B cell (primary cell): ENCODE data around the gene PGF. TPM values are rescaled to one million over a fixed set of nuclear protein-coding genes. Genes with fewer than 3 reads are reported as not detected.

ENCODE experiments used
- ATAC-seq: fragments of 200-7000 bp; cut with Tn5 transposase; one replicate; pipeline ENCODE4 v1.10.0; 2021; ENCODE audit warnings: low read depth, mild to moderate bottlenecking, moderate number of reproducible peaks, moderate library complexity
- CTCF ChIA-PET: fragments of 350-600 bp; sonication (Branson Sonifier 250); formaldehyde crosslinking; loops from one replicate; lab custom pipeline; 2021; ENCODE audit warnings: antibody characterized with exemption, inconsistent platforms; lab: Charles Lee
- POLR2A ChIA-PET: fragments of 350-600 bp; sonication (Branson Sonifier 250); formaldehyde crosslinking; loops from one replicate; lab custom pipeline; 2021; ENCODE audit warnings: antibody characterized with exemption; lab: Charles Lee
- DNase-seq: peaks from one replicate; pipeline ENCODE4 v3.0.0; 2013
- H2AFZ ChIP-seq: 2 replicates; pipeline ENCODE4 v1.6.1; 2012; ENCODE audit warnings: mild to moderate bottlenecking, low read depth, low read length; ENCODE audit not compliant: insufficient read depth, poor library complexity, severe bottlenecking
- H3K27ac ChIP-seq, 2 donors: 1 replicate in 1 of 2; 2 replicates in 1 of 2; pipeline ENCODE4 v1.5.1; 2012 to 2013; ENCODE audit warnings: low read length in 2 of 2, mild to moderate bottlenecking in 2 of 2, moderate library complexity in 1 of 2
- H3K27me3 ChIP-seq, 4 experiments: fragments of 200-600 bp in 1 of 4; sonication (generic) in 1 of 4; replicated peaks in 1 of 4; 1 replicate in 2 of 4; 2 replicates in 2 of 4; pipeline versions ENCODE4 v1.6.1 to v1.7.0; 2013 to 2016; ENCODE audit warnings: low read length in 3 of 4, mild to moderate bottlenecking in 2 of 4, mixed read lengths in 1 of 4, moderate library complexity in 1 of 4; ENCODE audit not compliant: insufficient read depth in 4 of 4, control insufficient read depth in 3 of 4; ENCODE audit errors: control extremely low read depth in 1 of 4
- H3K36me3 ChIP-seq, 2 experiments: replicated peaks in 1 of 2; 1 replicate in 1 of 2; 2 replicates in 1 of 2; pipeline versions ENCODE4 v1.6.1 to v1.7.1; 2013; ENCODE audit warnings: low read length in 1 of 2; ENCODE audit not compliant: insufficient read depth in 2 of 2, control insufficient read depth in 1 of 2; ENCODE audit errors: control extremely low read depth in 1 of 2, extremely low read depth in 1 of 2
- H3K4me1 ChIP-seq, 2 donors: fragments of 200-600 bp in 1 of 2; sonication (generic) in 1 of 2; 1 replicate in 1 of 2; 2 replicates in 1 of 2; pipeline versions ENCODE4 v1.5.1 to v1.6.1; 2013 to 2017; ENCODE audit warnings: low read length in 2 of 2; ENCODE audit not compliant: control insufficient read depth in 2 of 2, insufficient read depth in 2 of 2
- H3K4me2 ChIP-seq: replicated peaks from 2 replicates; pipeline ENCODE3; 2012; ENCODE audit warnings: mild to moderate bottlenecking, low read depth, low read length; ENCODE audit not compliant: poor library complexity, severe bottlenecking
- H3K4me3 ChIP-seq, 5 experiments: fragments of 200-600 bp in 1 of 5; sonication (generic) in 1 of 5; 1 replicate in 3 of 5; 2 replicates in 2 of 5; pipeline versions ENCODE4 v1.5.1 to v1.7.0; 2011 to 2016; ENCODE audit warnings: low read length in 4 of 5, mild to moderate bottlenecking in 4 of 5, low read depth in 2 of 5, control low read depth in 1 of 5, moderate library complexity in 1 of 5; ENCODE audit not compliant: insufficient read depth in 1 of 5; ENCODE audit errors: control extremely low read depth in 1 of 5, extremely low read depth in 1 of 5
- H3K79me2 ChIP-seq: fragments of 200-600 bp; sonication (generic); one replicate; pipeline ENCODE4 v1.6.0; 2016; ENCODE audit warnings: low read length; ENCODE audit not compliant: control insufficient read depth, insufficient read depth
- H3K9ac ChIP-seq: fragments of 200-600 bp; sonication (generic); 2 replicates; pipeline ENCODE4 v1.6.1; 2017; ENCODE audit warnings: mild to moderate bottlenecking, low read length, moderate library complexity
- H3K9me3 ChIP-seq, 3 donors: one replicate each; pipeline versions ENCODE4 v1.6.1 to v1.7.1; 2013; ENCODE audit warnings: low read length in 2 of 3; ENCODE audit not compliant: control insufficient read depth in 2 of 3, insufficient read depth in 1 of 3; ENCODE audit errors: control extremely low read depth in 1 of 3
- H4K20me1 ChIP-seq: 2 replicates; pipeline ENCODE4 v1.6.0; 2012; ENCODE audit warnings: mild to moderate bottlenecking, low read length; ENCODE audit not compliant: insufficient read depth, control insufficient read depth, poor library complexity, severe bottlenecking
- H3K27ac Mint-ChIP-seq: one replicate; pipeline ENCODE4 v1.8.0; 2021; ENCODE audit warnings: mixed read lengths
- H3K27me3 Mint-ChIP-seq: one replicate; pipeline ENCODE4 v1.8.0; 2021; ENCODE audit warnings: mixed read lengths
- H3K4me1 Mint-ChIP-seq: one replicate; pipeline ENCODE4 v1.8.0; 2021; ENCODE audit warnings: mixed read lengths
- H3K4me3 Mint-ChIP-seq: one replicate; pipeline ENCODE4 v1.8.0; 2021; ENCODE audit warnings: mixed read lengths
- H3K9me3 Mint-ChIP-seq: one replicate; pipeline ENCODE4 v1.8.0; 2022; ENCODE audit warnings: mixed read lengths; ENCODE audit not compliant: insufficient read depth
- EZH2 ChIP-seq: IDR thresholded peaks from 2 replicates; pipeline ENCODE4 v1.6.1; 2012; ENCODE audit warnings: borderline replicate concordance, low read depth, mild to moderate bottlenecking, moderate library complexity, low read length; ENCODE audit not compliant: insufficient read depth, poor library complexity, severe bottlenecking
- WGBS: methylation state at CpG from one replicate; pipeline ENCODE4 v1.1.5; 2013; ENCODE audit warnings: missing lambda C conversion rate; ENCODE audit not compliant: insufficient coverage; 5-methylcytosine and 5-hydroxymethylcytosine counted together
- intact Hi-C: fragments of 100-400 bp; cut with micrococcal nuclease; formaldehyde crosslinking; loops from one replicate; pipeline ENCODE4 v1.10.0; 2022
- polyA plus RNA-seq: library from polyadenylated mRNA; depleted of rRNA; stranded (reverse); fragments of >200 nt; gene quantifications from 2 replicates; pipeline ENCODE4 v1.2.3, GENCODE V29; 2012
- total RNA-seq, 2 donors: library from RNA; stranded (reverse); fragments of 120-200 nt in 1 of 2; gene quantifications; 1 replicate in 1 of 2; 2 replicates in 1 of 2; pipeline versions ENCODE4 v1.2.3 to v1.2.4, GENCODE V29; 2013 to 2022
- TF ChIP-seq, protein P1 (sequence below): fragments of 200-600 bp; IDR thresholded peaks from one replicate; pipeline ENCODE4 v1.8.0; 2022; ENCODE audit warnings: antibody characterized with exemption, mild to moderate bottlenecking

PGF gene
- total and polyA plus RNA-seq, 2 donors (not counting 1 experiment from before 2014, with no cell fraction given), result 0.07 to 0.47 TPM

DNA sequence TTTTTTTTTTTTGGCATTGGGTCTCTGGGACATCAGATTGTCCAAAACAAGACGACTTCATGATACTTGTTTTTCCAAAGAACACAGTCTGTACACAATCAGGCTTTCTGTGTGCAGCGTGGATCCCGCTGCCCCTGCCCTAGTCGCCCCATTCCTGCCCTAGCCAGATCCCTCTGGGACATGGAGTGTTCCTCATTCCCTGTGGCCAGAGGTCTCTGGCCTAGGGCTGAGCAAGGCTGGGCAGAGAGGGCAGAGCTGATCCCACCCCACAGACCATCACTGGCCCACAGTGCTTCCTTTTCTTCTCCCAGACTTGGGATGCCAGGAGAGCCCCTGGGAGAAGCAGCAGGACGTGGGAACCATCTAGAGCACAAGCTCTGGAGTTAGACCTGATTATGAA lies 26.4 kb upstream of the PGF start:
- ChIA-PET POLR2A (no interaction called here), CTCF (interaction anchor here (0.6 kb wide), 1 partner anchor 41 kb away, joined by 3 read pairs; no protein-coding TSS in a partner anchor)
- Histone ChIP-seq H3K9me3 (no peaks in the 10 kb centered on the region), H3K4me3 (no peak overlapping the region), H3K27ac (no peak overlapping the region), H3K4me1 (no peaks in the 10 kb centered on the region), H3K79me2 (no peaks in the 10 kb centered on the region), H3K4me2 (no peak overlapping the region), H2AFZ (no peak overlapping the region), H3K27me3 (no peaks in the 10 kb centered on the region), H4K20me1 (no peaks in the 10 kb centered on the region), H3K36me3 (no peaks in the 10 kb centered on the region), H3K9ac (no peak overlapping the region)
- no peaks in the 10 kb centered on the region for H3K9me3 Mint-ChIP-seq
- TF ChIP-seq EZH2, result no peak
- TF ChIP-seq, protein P1, sequence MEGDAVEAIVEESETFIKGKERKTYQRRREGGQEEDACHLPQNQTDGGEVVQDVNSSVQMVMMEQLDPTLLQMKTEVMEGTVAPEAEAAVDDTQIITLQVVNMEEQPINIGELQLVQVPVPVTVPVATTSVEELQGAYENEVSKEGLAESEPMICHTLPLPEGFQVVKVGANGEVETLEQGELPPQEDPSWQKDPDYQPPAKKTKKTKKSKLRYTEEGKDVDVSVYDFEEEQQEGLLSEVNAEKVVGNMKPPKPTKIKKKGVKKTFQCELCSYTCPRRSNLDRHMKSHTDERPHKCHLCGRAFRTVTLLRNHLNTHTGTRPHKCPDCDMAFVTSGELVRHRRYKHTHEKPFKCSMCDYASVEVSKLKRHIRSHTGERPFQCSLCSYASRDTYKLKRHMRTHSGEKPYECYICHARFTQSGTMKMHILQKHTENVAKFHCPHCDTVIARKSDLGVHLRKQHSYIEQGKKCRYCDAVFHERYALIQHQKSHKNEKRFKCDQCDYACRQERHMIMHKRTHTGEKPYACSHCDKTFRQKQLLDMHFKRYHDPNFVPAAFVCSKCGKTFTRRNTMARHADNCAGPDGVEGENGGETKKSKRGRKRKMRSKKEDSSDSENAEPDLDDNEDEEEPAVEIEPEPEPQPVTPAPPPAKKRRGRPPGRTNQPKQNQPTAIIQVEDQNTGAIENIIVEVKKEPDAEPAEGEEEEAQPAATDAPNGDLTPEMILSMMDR, result no peak
- no peak for DNase-seq
- no peaks in the 10 kb centered on the region for H3K4me1 Mint-ChIP-seq
- H3K27ac Mint-ChIP-seq, result no peak overlapping the region
- intact Hi-C loops, result no loop called here
- 92% methylated on average over 5 of the region's 5 CpGs for WGBS
- no peaks in the 10 kb centered on the region for H3K27me3 Mint-ChIP-seq
- no peak for ATAC-seq
- no peak overlapping the region for H3K4me3 Mint-ChIP-seq

DNA sequence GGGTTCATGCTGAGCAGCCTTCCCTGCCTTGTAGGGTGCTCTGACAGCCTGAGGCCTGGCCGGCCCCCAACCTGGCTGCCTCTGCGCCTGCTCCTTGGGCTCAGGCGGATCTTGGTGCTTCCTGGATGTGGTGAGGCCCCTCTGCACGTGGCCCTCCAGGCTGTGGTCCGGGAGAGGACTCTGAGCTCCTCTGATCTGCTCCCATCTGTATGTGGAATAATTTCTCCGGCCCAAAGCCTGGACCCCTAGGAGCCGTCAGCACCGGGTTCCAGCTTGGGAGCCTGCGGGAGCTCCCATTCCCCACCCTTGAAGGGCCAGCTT lies 26.0 kb upstream of the PGF start:
- POLR2A ChIA-PET, result no interaction called here
- intact Hi-C loops, result no loop called here
- no peak overlapping the region for H3K4me3 ChIP-seq

More for the DNA sequence above, 26.0 kb upstream of the PGF start:
- Histone ChIP-seq H3K79me2 (no peaks in the 10 kb centered on the region), H3K9ac (no peak overlapping the region), H3K4me2 (no peak overlapping the region), H3K27ac (no peak overlapping the region), H3K4me1 (no peaks in the 10 kb centered on the region), H4K20me1 (no peaks in the 10 kb centered on the region), H3K27me3 (no peaks in the 10 kb centered on the region), H2AFZ (no peak overlapping the region), H3K9me3 (no peaks in the 10 kb centered on the region), H3K36me3 (no peaks in the 10 kb centered on the region)
- no peak overlapping the region for H3K27ac Mint-ChIP-seq
- ATAC-seq, result no peak
- H3K4me1 Mint-ChIP-seq, result no peaks in the 10 kb centered on the region
- H3K27me3 Mint-ChIP-seq, result no peaks in the 10 kb centered on the region
- H3K4me3 Mint-ChIP-seq, result no peak overlapping the region
- DNase-seq, result no peak
- CTCF ChIA-PET, result no interaction called here
- H3K9me3 Mint-ChIP-seq, result no peaks in the 10 kb centered on the region
- TF ChIP-seq, protein P1, result no peak
- no peak for TF ChIP-seq EZH2
- 80% methylated on average over 9 of the region's 9 CpGs for WGBS
